ENCODE data around the gene UBL4B. TPM values are rescaled to one million over a fixed set of nuclear protein-coding genes. Genes with fewer than 3 reads are reported as not detected.

UBL4B gene
- total RNA-seq, 1 experiment from 2014 or later, result 0.19 TPM

GRCh38 chr1:110136911-110137310, 24.7 kb downstream of the UBL4B start:
- no peaks in the 10 kb centered on the region for H3K79me2 ChIP-seq (ENCODE audit: low read length)
- no peaks in the 10 kb centered on the region for H3K9me2 ChIP-seq (replicated peaks; ENCODE audit: insufficient read depth, low read length)
- H3K36me3 ChIP-seq (ENCODE audit: insufficient read depth, low read length), result no peaks in the 10 kb centered on the region
- no peak overlapping the region for H2AFZ ChIP-seq (ENCODE audit: low read length)
- no peaks in the 10 kb centered on the region for H3K9me3 ChIP-seq (ENCODE audit: low read length)
- peak; percentile 52 for DNase-seq
- H3K27ac ChIP-seq (ENCODE audit: low read length), result no peak overlapping the region
- H3K9ac ChIP-seq (ENCODE audit: low read length), result no peak overlapping the region
- peaks cover 16% of the 10 kb centered on the region for H3K4me1 ChIP-seq (ENCODE audit: low read length)
- no peak overlapping the region for H3K4me3 ChIP-seq (ENCODE audit: low read length)
- no peaks in the 10 kb centered on the region for H4K20me1 ChIP-seq (ENCODE audit: insufficient read depth, low read depth, low read length)
- no peaks in the 10 kb centered on the region for H3K27me3 ChIP-seq (ENCODE audit: low read length)
- H3K4me2 ChIP-seq (ENCODE audit: low read depth, low read length, poor library complexity, severe bottlenecking), result peak overlapping the region; percentile 18

DNA sequence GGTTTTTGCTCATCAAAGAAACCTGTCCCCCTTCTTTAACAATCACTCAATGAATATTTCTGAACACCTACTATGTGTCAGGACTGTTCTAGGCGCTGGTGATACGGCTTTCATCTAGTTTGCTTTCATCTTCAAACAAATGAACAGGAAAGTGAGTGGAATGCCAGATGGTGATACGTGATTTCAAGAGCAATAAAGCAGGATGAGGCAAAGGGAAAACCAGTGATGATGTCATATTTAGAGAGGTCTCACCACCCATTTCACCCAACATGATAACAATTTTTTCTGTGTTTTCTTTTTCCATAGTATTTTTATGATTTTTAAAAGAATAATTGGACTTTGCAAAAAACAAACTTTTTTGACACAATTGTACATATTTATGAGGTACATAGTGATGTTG, 26.7 kb downstream of the UBL4B start:
- Histone ChIP-seq H4K20me1 (ENCODE audit: insufficient read depth, low read depth, low read length) (no peaks in the 10 kb centered on the region), H3K36me3 (ENCODE audit: insufficient read depth, low read length) (no peaks in the 10 kb centered on the region), H3K4me3 (ENCODE audit: low read length) (no peak overlapping the region), H3K4me1 (ENCODE audit: low read length) (peaks cover 16% of the 10 kb centered on the region), H3K9me2 (replicated peaks; ENCODE audit: insufficient read depth, low read length) (no peaks in the 10 kb centered on the region), H3K9me3 (ENCODE audit: low read length) (no peaks in the 10 kb centered on the region), H2AFZ (ENCODE audit: low read length) (no peak overlapping the region), H3K9ac (ENCODE audit: low read length) (no peak overlapping the region), H3K27me3 (ENCODE audit: low read length) (no peaks in the 10 kb centered on the region), H3K4me2 (ENCODE audit: low read depth, low read length, poor library complexity, severe bottlenecking) (no peak overlapping the region), H3K79me2 (ENCODE audit: low read length) (no peaks in the 10 kb centered on the region), H3K27ac (ENCODE audit: low read length) (no peak overlapping the region)
- DNase-seq, result no peak

DNA sequence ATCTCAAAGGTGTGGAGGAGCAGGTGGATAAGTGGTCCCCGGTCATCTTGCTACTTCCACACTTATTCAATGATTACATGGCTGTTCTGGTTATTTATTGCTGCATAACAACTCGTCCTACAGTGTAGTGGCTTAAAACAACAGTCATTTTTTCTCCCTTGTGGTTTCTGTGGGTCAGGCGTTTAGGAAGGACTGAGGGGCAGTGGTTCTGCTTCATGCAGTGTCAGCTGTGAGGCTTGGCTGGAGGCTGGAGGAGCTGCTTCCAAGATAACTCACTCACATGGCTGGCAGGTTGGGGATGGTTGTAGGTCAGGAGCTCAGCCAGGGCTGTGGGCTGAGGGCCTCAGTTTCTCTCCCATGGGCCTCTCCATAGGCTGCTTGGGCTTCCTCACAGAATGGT, 32.1 kb downstream of the UBL4B start:
- no peaks in the 10 kb centered on the region for H3K9me2 ChIP-seq (replicated peaks; ENCODE audit: insufficient read depth, low read length)
- H3K27ac ChIP-seq (ENCODE audit: low read length), result no peak overlapping the region
- no peak for DNase-seq
- no peaks in the 10 kb centered on the region for H3K79me2 ChIP-seq (ENCODE audit: low read length)
- H2AFZ ChIP-seq (ENCODE audit: low read length), result no peak overlapping the region
- no peaks in the 10 kb centered on the region for H3K9me3 ChIP-seq (ENCODE audit: low read length)
- no peak overlapping the region for H3K4me3 ChIP-seq (ENCODE audit: low read length)
- H3K4me1 ChIP-seq (ENCODE audit: low read length), result peaks cover 19% of the 10 kb centered on the region
- no peaks in the 10 kb centered on the region for H3K27me3 ChIP-seq (ENCODE audit: low read length)
- no peaks in the 10 kb centered on the region for H4K20me1 ChIP-seq (ENCODE audit: insufficient read depth, low read depth, low read length)
- no peak overlapping the region for H3K4me2 ChIP-seq (ENCODE audit: low read depth, low read length, poor library complexity, severe bottlenecking)
- no peaks in the 10 kb centered on the region for H3K36me3 ChIP-seq (ENCODE audit: insufficient read depth, low read length)
- no peak overlapping the region for H3K9ac ChIP-seq (ENCODE audit: low read length)

DNA sequence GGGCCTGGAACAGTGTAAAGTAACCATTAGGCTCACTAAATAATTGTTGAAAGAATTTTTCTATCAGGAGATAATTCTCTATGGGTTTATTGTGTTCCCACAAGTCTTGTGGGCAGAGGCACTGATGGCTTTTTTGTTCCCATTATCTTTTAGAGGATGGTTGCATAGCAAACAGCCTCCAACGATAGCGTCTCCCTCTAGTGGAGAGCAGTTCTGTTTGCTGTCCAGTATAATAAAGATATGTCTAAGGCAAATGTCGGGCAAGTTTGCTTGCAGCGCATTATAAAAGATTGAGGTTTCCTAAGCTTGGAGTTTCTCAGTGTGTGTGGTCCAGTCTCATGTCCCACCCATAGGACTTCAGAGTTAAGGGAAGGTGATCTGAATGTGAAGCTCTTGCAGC, 36.7 kb downstream of the UBL4B start:
- H3K27me3 ChIP-seq (ENCODE audit: low read length), result no peaks in the 10 kb centered on the region
- peak; percentile 54 for DNase-seq
- H3K79me2 ChIP-seq (ENCODE audit: low read length), result no peaks in the 10 kb centered on the region
- no peaks in the 10 kb centered on the region for H3K9me3 ChIP-seq (ENCODE audit: low read length)
- H3K4me1 ChIP-seq (ENCODE audit: low read length), result peaks cover 41% of the 10 kb centered on the region
- 0 out of 2 replicates have a peak, but pooled peaks cover 3% of the 10 kb centered on the region for H4K20me1 ChIP-seq (ENCODE audit: insufficient read depth, low read depth, low read length)
- H2AFZ ChIP-seq (ENCODE audit: low read length), result no peak overlapping the region
- H3K9me2 ChIP-seq (replicated peaks; ENCODE audit: insufficient read depth, low read length), result no peaks in the 10 kb centered on the region
- H3K9ac ChIP-seq (ENCODE audit: low read length), result no peak overlapping the region
- no peaks in the 10 kb centered on the region for H3K36me3 ChIP-seq (ENCODE audit: insufficient read depth, low read length)
- H3K4me3 ChIP-seq (ENCODE audit: low read length), result no peak overlapping the region
- no peak overlapping the region for H3K4me2 ChIP-seq (ENCODE audit: low read depth, low read length, poor library complexity, severe bottlenecking)
- H3K27ac ChIP-seq (ENCODE audit: low read length), result no peak overlapping the region

DNA sequence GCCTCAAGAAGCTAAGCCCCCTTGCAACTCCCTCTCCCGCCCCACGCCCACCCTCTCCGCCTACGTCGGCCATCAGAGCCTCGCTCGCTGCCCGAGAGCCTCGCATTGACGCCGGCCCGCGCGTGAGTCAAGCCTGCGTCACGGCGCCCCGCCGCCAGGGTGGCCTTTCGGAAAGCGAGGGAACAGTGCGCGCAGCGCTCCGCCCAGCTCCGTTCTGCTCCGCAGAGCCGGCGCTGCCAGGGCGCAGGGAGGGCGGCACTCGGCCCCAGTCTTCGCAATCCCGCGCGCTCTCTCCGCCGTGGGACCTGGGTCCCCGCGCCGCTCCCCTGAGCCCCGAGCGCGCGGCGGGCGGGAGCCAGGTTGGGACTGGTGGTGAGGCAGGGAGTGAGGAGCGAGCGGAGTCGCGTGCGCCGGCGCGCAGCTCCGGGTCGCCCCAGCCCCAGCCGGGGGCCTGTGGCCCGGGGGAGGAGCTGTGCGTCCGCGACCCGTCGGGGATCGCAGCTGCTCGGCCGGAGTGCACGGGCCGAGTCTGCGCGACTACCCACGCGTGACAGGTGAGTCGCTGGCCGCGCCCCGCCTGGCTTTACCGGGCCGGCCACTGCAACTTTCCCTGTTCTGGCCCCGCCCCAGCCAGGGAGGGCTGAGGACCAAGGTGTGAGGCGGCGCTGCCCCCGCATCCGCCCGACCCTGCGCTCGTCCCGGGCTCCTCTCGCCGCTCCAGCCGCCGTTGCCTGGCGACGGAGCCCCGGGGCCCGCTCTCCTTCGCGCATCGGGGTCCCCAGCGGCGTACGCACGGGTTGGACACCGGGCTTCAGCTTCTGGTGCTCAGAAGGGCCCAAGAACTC, 38.3 kb downstream of the UBL4B start, which contains the start of gene SLC6A17:
TSS of gene SLC6A17 (plus strand) at position 165 of the 845 bp plus-strand sequence. CDS start 16,436 bp downstream, outside the sequence.
- no peak within 1 kb of the TSS for H2AFZ ChIP-seq (ENCODE audit: low read length)
- no peak for DNase-seq
- H4K20me1 ChIP-seq (ENCODE audit: insufficient read depth, low read depth, low read length), result 0 out of 2 replicates have a peak, but pooled peaks cover 3% of the 10 kb centered on the region
- H3K4me1 ChIP-seq (ENCODE audit: low read length), result peaks cover 50% of the 10 kb centered on the region
- no peak within 1 kb of the TSS for H3K27ac ChIP-seq (ENCODE audit: low read length)
- H3K27me3 ChIP-seq (ENCODE audit: low read length), result no peaks in the 10 kb centered on the region
- no peaks in the 10 kb centered on the region for H3K9me3 ChIP-seq (ENCODE audit: low read length)
- no peak within 1 kb of the TSS for H3K9ac ChIP-seq (ENCODE audit: low read length)
- no peak within 1 kb of the TSS for H3K4me3 ChIP-seq (ENCODE audit: low read length)
- no peaks in the 10 kb centered on the region for H3K79me2 ChIP-seq (ENCODE audit: low read length)
- H3K9me2 ChIP-seq (replicated peaks; ENCODE audit: insufficient read depth, low read length), result no peaks in the 10 kb centered on the region
- no peaks in the 10 kb centered on the region for H3K36me3 ChIP-seq (ENCODE audit: insufficient read depth, low read length)
- H3K4me2 ChIP-seq (ENCODE audit: low read depth, low read length, poor library complexity, severe bottlenecking), result no peak within 1 kb of the TSS

- H3K79me2 ChIP-seq (ENCODE audit: low read length), result no peaks in the 10 kb centered on the region
- H3K4me2 ChIP-seq (ENCODE audit: low read depth, low read length, poor library complexity, severe bottlenecking), result no peak overlapping the region
- no peaks in the 10 kb centered on the region for H3K27me3 ChIP-seq (ENCODE audit: low read length)
- H4K20me1 ChIP-seq (ENCODE audit: insufficient read depth, low read depth, low read length), result 0 out of 2 replicates have a peak, but pooled peaks cover 3% of the 10 kb centered on the region
- H3K36me3 ChIP-seq (ENCODE audit: insufficient read depth, low read length), result no peaks in the 10 kb centered on the region
- no peak for DNase-seq
- H3K4me3 ChIP-seq (ENCODE audit: low read length), result no peak overlapping the region
- H3K27ac ChIP-seq (ENCODE audit: low read length), result no peak overlapping the region
- H3K9ac ChIP-seq (ENCODE audit: low read length), result no peak overlapping the region
- peaks cover 50% of the 10 kb centered on the region for H3K4me1 ChIP-seq (ENCODE audit: low read length)
- H3K9me2 ChIP-seq (replicated peaks; ENCODE audit: insufficient read depth, low read length), result no peaks in the 10 kb centered on the region
- no peaks in the 10 kb centered on the region for H3K9me3 ChIP-seq (ENCODE audit: low read length)
- no peak overlapping the region for H2AFZ ChIP-seq (ENCODE audit: low read length)
These were observed 39.0 kb downstream of the UBL4B start for GRCh38 chr1:110151175-110151669.

GRCh38 chr1:110152133-110152785, 40.0 kb downstream of the UBL4B start:
- Histone ChIP-seq H4K20me1 (ENCODE audit: insufficient read depth, low read depth, low read length) (0 out of 2 replicates have a peak, but pooled peaks cover 3% of the 10 kb centered on the region), H3K4me2 (ENCODE audit: low read depth, low read length, poor library complexity, severe bottlenecking) (no peak overlapping the region), H3K4me3 (ENCODE audit: low read length) (no peak overlapping the region), H3K27ac (ENCODE audit: low read length) (peak overlapping the region; percentile 43; the same call in 1 of the 2 replicates), H3K9me3 (ENCODE audit: low read length) (no peaks in the 10 kb centered on the region), H3K4me1 (ENCODE audit: low read length) (peaks cover 47% of the 10 kb centered on the region), H2AFZ (ENCODE audit: low read length) (no peak overlapping the region), H3K79me2 (ENCODE audit: low read length) (no peaks in the 10 kb centered on the region), H3K9ac (ENCODE audit: low read length) (no peak overlapping the region), H3K9me2 (replicated peaks; ENCODE audit: insufficient read depth, low read length) (no peaks in the 10 kb centered on the region), H3K27me3 (ENCODE audit: low read length) (no peaks in the 10 kb centered on the region), H3K36me3 (ENCODE audit: insufficient read depth, low read length) (no peaks in the 10 kb centered on the region)
- DNase-seq, result no peak

GRCh38 chr1:110153407-110153950, 41.2 kb downstream of the UBL4B start:
- no peaks in the 10 kb centered on the region for H3K36me3 ChIP-seq (ENCODE audit: insufficient read depth, low read length)
- no peaks in the 10 kb centered on the region for H3K27me3 ChIP-seq (ENCODE audit: low read length)
- no peaks in the 10 kb centered on the region for H3K79me2 ChIP-seq (ENCODE audit: low read length)
- DNase-seq, result no peak
- H3K4me2 ChIP-seq (ENCODE audit: low read depth, low read length, poor library complexity, severe bottlenecking), result no peak overlapping the region
- 0 out of 2 replicates have a peak, but pooled peaks cover 3% of the 10 kb centered on the region for H4K20me1 ChIP-seq (ENCODE audit: insufficient read depth, low read depth, low read length)
- H2AFZ ChIP-seq (ENCODE audit: low read length), result no peak overlapping the region
- H3K4me1 ChIP-seq (ENCODE audit: low read length), result peaks cover 37% of the 10 kb centered on the region
- no peaks in the 10 kb centered on the region for H3K9me2 ChIP-seq (replicated peaks; ENCODE audit: insufficient read depth, low read length)
- H3K27ac ChIP-seq (ENCODE audit: low read length), result peak overlapping the region; percentile 43; the same call in 1 of the 2 replicates
- no peak overlapping the region; the same call in 1 of the 2 replicates for H3K9ac ChIP-seq (ENCODE audit: low read length)
- no peaks in the 10 kb centered on the region for H3K9me3 ChIP-seq (ENCODE audit: low read length)
- no peak overlapping the region for H3K4me3 ChIP-seq (ENCODE audit: low read length)
